Stomach (tissue), 19 donors: ENCODE measurements around the gene IPO11. TPM values are rescaled to one million over a fixed set of nuclear protein-coding genes. Genes with fewer than 3 reads are reported as not detected.

Experiments used
- DNase-seq, 2 donors: peaks; one replicate each; pipeline versions ENCODE4 v3.0.0 to v3.0.0-alpha.2; 2013 to 2019
- H3K27ac ChIP-seq, 5 donors: fragments of 200-600 bp in 4 of 5; sonication (generic) in 4 of 5; one replicate each; pipeline ENCODE4 v1.5.1; 2013 to 2019; ENCODE audit warnings: mild to moderate bottlenecking in 1 of 5, moderate library complexity in 1 of 5
- H3K27me3 ChIP-seq, 3 donors: fragments of 200-600 bp; sonication (generic); one replicate each; pipeline ENCODE4 v1.5.1; 2017 to 2019; ENCODE audit warnings: mixed run types in 1 of 3
- H3K36me3 ChIP-seq, 4 donors: fragments of 200-600 bp; sonication (generic); 1 replicate in 3 of 4; 2 replicates in 1 of 4; pipeline ENCODE4 v1.5.1; 2016 to 2019
- H3K4me1 ChIP-seq, 4 donors: fragments of 200-600 bp; sonication (generic); one replicate each; pipeline ENCODE4 v1.5.1; 2016 to 2019
- H3K4me3 ChIP-seq, 4 donors: fragments of 200-600 bp; sonication (generic) in 3 of 4; one replicate each; pipeline ENCODE4 v1.5.1; 2016 to 2019; ENCODE audit warnings: mild to moderate bottlenecking in 1 of 4
- H3K9me3 ChIP-seq, 4 donors: fragments of 200-600 bp; sonication (generic); one replicate each; pipeline ENCODE4 v1.5.1; 2016 to 2019
- CTCF ChIP-seq, 7 experiments: fragments of 450-650 bp in 4 of 7; fragments of 200-600 bp in 3 of 7; sonication (generic) in 3 of 7; IDR thresholded peaks; one replicate each; pipeline ENCODE4 v1.5.1; 2016 to 2019; ENCODE audit warnings: antibody characterized with exemption in 7 of 7, control low read depth in 2 of 7, mild to moderate bottlenecking in 1 of 7
- EP300 ChIP-seq: sonication (generic); formaldehyde crosslinking; IDR thresholded peaks from one replicate; pipeline ENCODE4 v1.6.1; 2017; ENCODE audit warnings: antibody characterized with exemption
- POLR2A ChIP-seq, 4 donors: fragments of 450-650 bp; IDR thresholded peaks; one replicate each; pipeline ENCODE4 v1.6.1; 2016; ENCODE audit warnings: antibody characterized with exemption in 4 of 4, control low read depth in 2 of 4, mild to moderate bottlenecking in 1 of 4, moderate library complexity in 1 of 4
- POLR2AphosphoS5 ChIP-seq, 3 donors: sonication (generic); formaldehyde crosslinking; IDR thresholded peaks; one replicate each; pipeline ENCODE4 v1.6.1; 2016; ENCODE audit warnings: antibody characterized with exemption in 3 of 3
- WGBS, 5 donors: extraction: QIAGEN DNeasy Blood & Tissue Kit in 3 of 5; methylation state at CpG; one replicate each; pipeline versions ENCODE4 v1.1.5 to v1.1.7; 2013 to 2018; 5-methylcytosine and 5-hydroxymethylcytosine counted together
- intact Hi-C: fragments of 100-400 bp; cut with DNase I; formaldehyde crosslinking; loops from one replicate; pipeline ENCODE4 v1.15.1; 2023; ENCODE audit warnings: low total_unique reads
- long read RNA-seq, 10 donors: transcript quantifications; one replicate each; lab custom pipeline, GENCODE V29; 2026
- polyA plus RNA-seq, 3 donors: library from polyadenylated mRNA; stranded (reverse); fragments of 200-250 nt; gene quantifications; one replicate each; pipeline ENCODE4 v1.2.3, GENCODE V29; 2013
- total RNA-seq, 5 donors: library from RNA; depleted of rRNA; stranded (reverse); fragments of >200 nt; gene quantifications; one replicate each; pipeline versions ENCODE4 v1.1.0 to v1.2.3, GENCODE V29; 2014 to 2016
- donor health status: healthy with polysubstance abuse.
- donor health status: Bipolar disorder and iron deficiency.
- donor health status: healthy.

Gene IPO11
- total RNA-seq: 10 to 100 TPM in 4 of 5 donors, 1 to 10 TPM in 1; 9.0 to 37.5 (median 24.5) TPM
- 1 to 10 TPM; 8.0 to 9.0 (median 8.1) TPM for polyA plus RNA-seq
- long read RNA-seq, donor 1, partial matches to known transcripts: 0 of 1 reads
- long read RNA-seq, donor 1, other reads (novel, unspliced or antisense): 0 of 1 reads
- long read RNA-seq, donor 2, partial matches to known transcripts: 0 of 1 reads
- long read RNA-seq, donor 2, other reads (novel, unspliced or antisense): 0 of 1 reads
- long read RNA-seq, donor 3, partial matches to known transcripts: 0 of 1 reads
- long read RNA-seq, donor 3, other reads (novel, unspliced or antisense): 0 of 1 reads
- long read RNA-seq, donor 4, partial matches to known transcripts: 0 of 1 reads
- long read RNA-seq, donor 4, other reads (novel, unspliced or antisense): 0 of 1 reads
- long read RNA-seq, donor 5, partial matches to known transcripts: 0 of 1 reads
- long read RNA-seq, donor 5, other reads (novel, unspliced or antisense): 0 of 1 reads
- long read RNA-seq, donor 6, transcript IPO11-203 (4 exons, 1,725 nt): major isoform, 6 of 6 reads
- long read RNA-seq, donor 6, partial matches to known transcripts: 0 of 6 reads
- long read RNA-seq, donor 6, other reads (novel, unspliced or antisense): 0 of 6 reads
- long read RNA-seq, donor 7, full-length matches to known transcripts: 6 of 6 reads
- long read RNA-seq, donor 7, partial matches to known transcripts: 0 of 6 reads
- long read RNA-seq, donor 7, other reads (novel, unspliced or antisense): 0 of 6 reads
- long read RNA-seq, donor 8, full-length matches to known transcripts: 1 of 1 reads
- long read RNA-seq, donor 8, partial matches to known transcripts: 0 of 1 reads
- long read RNA-seq, donor 8, other reads (novel, unspliced or antisense): 0 of 1 reads
- long read RNA-seq, donor 9, partial matches to known transcripts: 12 of 14 reads
- long read RNA-seq, donor 9, other reads (novel, unspliced or antisense): 0 of 14 reads
- long read RNA-seq, donor 10, partial matches to known transcripts: 0 of 1 reads
- long read RNA-seq, donor 10, other reads (novel, unspliced or antisense): 0 of 1 reads

- Histone ChIP-seq H3K4me3 (peak within 1 kb of the TSS; percentile 77 to 100 (median 98)), H3K4me1 (peaks cover 0 to 29% (median 24%) of the 10 kb centered on the region in 4 donors), H3K9me3 (no peaks in the 10 kb centered on the region), H3K27ac (peak within 1 kb of the TSS; percentile 46 to 86 (median 80)), H3K27me3 (no peaks in the 10 kb centered on the region), H3K36me3 (no peaks in the 10 kb centered on the region)
- WGBS, 5 donors: 0 to 1% (median 1%) methylated on average over 66 of the region's 66 CpGs
- peak in 2 of 4 donors; percentile 31 to 52 for TF ChIP-seq POLR2A (IDR thresholded peaks at IDR 0.05)
- TF ChIP-seq EP300: no peak
- no peak for TF ChIP-seq CTCF (IDR thresholded peaks at IDR 0.05)
- peak; percentile 92 to 99 (median 97) for TF ChIP-seq POLR2AphosphoS5 (IDR thresholded peaks at IDR 0.05)
- intact Hi-C loops: no loop called here
- peak; percentile 98 to 100 for DNase-seq
Measured at GRCh38 chr5:62412549-62413329, at the start of gene IPO11. Gene IPO11, plus strand, starts transcription at chr5:62412763. Its CDS starts 24,517 bp downstream, at chr5:62437280.

GRCh38 chr5:62369039-62369438 lies 43.5 kb upstream of the IPO11 start:
- intact Hi-C loops: no loop called here

GRCh38 chr5:62371409-62371808 lies 41.2 kb upstream of the IPO11 start:
- Histone ChIP-seq H3K36me3 (peaks cover 8 to 70% (median 55%) of the 10 kb centered on the region in 4 donors), H3K4me1 (peaks cover 0 to 7% (median 0%) of the 10 kb centered on the region in 4 donors), H3K4me3 (no peak overlapping the region), H3K27me3 (no peaks in the 10 kb centered on the region), H3K9me3 (no peaks in the 10 kb centered on the region), H3K27ac (no peak overlapping the region)
- TF ChIP-seq EP300 (no peak), POLR2AphosphoS5 (IDR thresholded peaks at IDR 0.05) (no peak), CTCF (IDR thresholded peaks at IDR 0.05) (no peak), POLR2A (IDR thresholded peaks at IDR 0.05) (no peak)
- no peak for DNase-seq
- intact Hi-C loops: no loop called here

More at GRCh38 chr5:62369039-62369438, 43.5 kb upstream of the IPO11 start:
- H3K36me3 ChIP-seq: peaks cover 14 to 70% (median 55%) of the 10 kb centered on the region in 4 donors
- no peak overlapping the region for H3K27ac ChIP-seq
- 89 to 98% (median 96%) methylated on average over 2 of the region's 2 CpGs for WGBS, 5 donors
- no peak overlapping the region for H3K4me3 ChIP-seq
- no peaks in the 10 kb centered on the region for H3K9me3 ChIP-seq
- DNase-seq: no peak
- H3K4me1 ChIP-seq: no peaks in the 10 kb centered on the region
- TF ChIP-seq POLR2A (IDR thresholded peaks at IDR 0.05) (no peak), EP300 (no peak), POLR2AphosphoS5 (IDR thresholded peaks at IDR 0.05) (no peak), CTCF (IDR thresholded peaks at IDR 0.05) (no peak)
- H3K27me3 ChIP-seq: no peaks in the 10 kb centered on the region
